ENCODE measurements around the gene CFAP46.

DNA sequence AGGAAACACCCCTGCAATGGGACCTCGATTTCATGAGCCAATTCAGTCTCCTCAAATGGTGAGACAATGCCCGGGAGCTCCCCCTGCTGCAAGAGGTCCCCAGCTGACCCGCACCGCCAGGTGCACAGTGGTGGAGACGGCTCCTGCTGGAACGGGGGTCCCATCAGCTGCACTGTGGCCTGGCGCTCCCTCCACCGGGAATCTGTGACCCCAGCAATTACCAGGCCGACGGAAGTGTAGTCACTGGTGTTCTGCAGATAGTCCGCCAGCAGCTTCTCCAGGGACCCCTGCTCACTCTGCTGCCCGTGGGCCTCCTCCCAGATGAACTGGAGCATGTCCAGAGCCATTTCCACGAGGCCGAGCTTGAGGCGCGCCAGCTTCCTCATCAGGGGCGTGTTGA, 91.5 kb downstream of the CFAP46 start:
- no peak for TF ChIP-seq POLR2AphosphoS5 (IDR thresholded peaks at IDR 0.05; ENCODE audit: low read depth)
- no peak for TF ChIP-seq CREB1 (CRISPR knock-in tag; IDR thresholded peaks at IDR 0.05; ENCODE audit: low read depth)
- TF ChIP-seq, protein P1, sequence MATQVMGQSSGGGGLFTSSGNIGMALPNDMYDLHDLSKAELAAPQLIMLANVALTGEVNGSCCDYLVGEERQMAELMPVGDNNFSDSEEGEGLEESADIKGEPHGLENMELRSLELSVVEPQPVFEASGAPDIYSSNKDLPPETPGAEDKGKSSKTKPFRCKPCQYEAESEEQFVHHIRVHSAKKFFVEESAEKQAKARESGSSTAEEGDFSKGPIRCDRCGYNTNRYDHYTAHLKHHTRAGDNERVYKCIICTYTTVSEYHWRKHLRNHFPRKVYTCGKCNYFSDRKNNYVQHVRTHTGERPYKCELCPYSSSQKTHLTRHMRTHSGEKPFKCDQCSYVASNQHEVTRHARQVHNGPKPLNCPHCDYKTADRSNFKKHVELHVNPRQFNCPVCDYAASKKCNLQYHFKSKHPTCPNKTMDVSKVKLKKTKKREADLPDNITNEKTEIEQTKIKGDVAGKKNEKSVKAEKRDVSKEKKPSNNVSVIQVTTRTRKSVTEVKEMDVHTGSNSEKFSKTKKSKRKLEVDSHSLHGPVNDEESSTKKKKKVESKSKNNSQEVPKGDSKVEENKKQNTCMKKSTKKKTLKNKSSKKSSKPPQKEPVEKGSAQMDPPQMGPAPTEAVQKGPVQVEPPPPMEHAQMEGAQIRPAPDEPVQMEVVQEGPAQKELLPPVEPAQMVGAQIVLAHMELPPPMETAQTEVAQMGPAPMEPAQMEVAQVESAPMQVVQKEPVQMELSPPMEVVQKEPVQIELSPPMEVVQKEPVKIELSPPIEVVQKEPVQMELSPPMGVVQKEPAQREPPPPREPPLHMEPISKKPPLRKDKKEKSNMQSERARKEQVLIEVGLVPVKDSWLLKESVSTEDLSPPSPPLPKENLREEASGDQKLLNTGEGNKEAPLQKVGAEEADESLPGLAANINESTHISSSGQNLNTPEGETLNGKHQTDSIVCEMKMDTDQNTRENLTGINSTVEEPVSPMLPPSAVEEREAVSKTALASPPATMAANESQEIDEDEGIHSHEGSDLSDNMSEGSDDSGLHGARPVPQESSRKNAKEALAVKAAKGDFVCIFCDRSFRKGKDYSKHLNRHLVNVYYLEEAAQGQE (IDR thresholded peaks at IDR 0.05; ENCODE audit: unreplicated experiment): no peak
- TF ChIP-seq CTCF (conservative IDR thresholded peaks at IDR 0.05; ENCODE audit: low read depth in 2 of 2): peak in 1 of 2 experiments; percentile 21; a peak in 1 of 4 replicates
- TF ChIP-seq EZH2 (IDR thresholded peaks at IDR 0.05; ENCODE audit: low read depth, unreplicated experiment): no peak
- no peak for TF ChIP-seq NANOG (IDR thresholded peaks at IDR 0.05; ENCODE audit: borderline replicate concordance)
- no peak for TF ChIP-seq JUNB (IDR thresholded peaks at IDR 0.05; ENCODE audit: unreplicated experiment)
